Gastrocnemius medialis (tissue), 4 donors: ENCODE measurements around the gene LCE1B. TPM values are rescaled to one million over a fixed set of nuclear protein-coding genes. Genes with fewer than 3 reads are reported as not detected.

Experiments used
- ATAC-seq, 2 donors: fragments of 150-250 bp; one replicate each; pipeline ENCODE4 v1.9.1; 2016
- DNase-seq, 2 donors: peaks; one replicate each; pipeline ENCODE4 v3.0.0-alpha.2; 2019
- H3K27ac ChIP-seq, 4 donors: fragments of 200-600 bp; sonication (generic); 1 replicate in 1 of 4; 2 replicates in 3 of 4; pipeline ENCODE4 v1.5.1; 2016 to 2018; ENCODE audit warnings: mild to moderate bottlenecking in 2 of 4, moderate library complexity in 1 of 4
- H3K27me3 ChIP-seq, 3 donors: fragments of 200-600 bp; sonication (generic) in 2 of 3; 1 replicate in 1 of 3; 2 replicates in 2 of 3; pipeline versions ENCODE4 v1.5.1 to v1.6.0; 2016 to 2019; ENCODE audit warnings: mild to moderate bottlenecking in 1 of 3, moderate library complexity in 1 of 3
- H3K36me3 ChIP-seq, 2 donors: fragments of 200-600 bp; sonication (generic) in 1 of 2; one replicate each; pipeline ENCODE4 v1.5.1; 2017 to 2018
- H3K4me1 ChIP-seq, 2 donors: fragments of 200-600 bp; sonication (generic) in 1 of 2; one replicate each; pipeline ENCODE4 v1.5.1; 2016 to 2017; ENCODE audit warnings: mild to moderate bottlenecking in 2 of 2
- H3K4me3 ChIP-seq, 4 donors: fragments of 200-600 bp; sonication (generic) in 3 of 4; 1 replicate in 1 of 4; 2 replicates in 3 of 4; pipeline ENCODE4 v1.5.1; 2016 to 2019; ENCODE audit warnings: mild to moderate bottlenecking in 2 of 4
- H3K9me3 ChIP-seq, 3 donors: fragments of 200-600 bp; sonication (generic) in 2 of 3; 1 replicate in 1 of 3; 2 replicates in 2 of 3; pipeline ENCODE4 v1.5.1; 2016 to 2019
- POLR2A ChIP-seq, 2 donors: fragments of 450-650 bp; IDR thresholded peaks; one replicate each; pipeline ENCODE4 v1.6.1; 2017; ENCODE audit warnings: antibody characterized with exemption in 2 of 2, mild to moderate bottlenecking in 2 of 2, moderate library complexity in 2 of 2
- in situ Hi-C, 4 donors: fragments of 200-750 bp; cut with MboI; loops; one replicate each; pipeline versions ENCODE4 v1.15.0 to v1.8.0; 2017; ENCODE audit warnings: low sequenced_read_pairs in 4 of 4
- intact Hi-C: fragments of 100-400 bp; cut with DNase I; formaldehyde crosslinking; loops from one replicate; pipeline ENCODE4 v1.15.1; 2023; ENCODE audit warnings: low total_unique reads
- total RNA-seq, 4 donors: library from RNA; depleted of rRNA; stranded (reverse); fragments of >200 nt; gene quantifications; one replicate each; pipeline versions ENCODE4 v1.1.0 to v1.2.3, GENCODE V29; 2016
- TF ChIP-seq, protein P1 (sequence below), 5 experiments: fragments of 450-650 bp in 3 of 5; fragments of 200-600 bp in 2 of 5; sonication (generic) in 2 of 5; IDR thresholded peaks in 4 of 5; conservative IDR thresholded peaks in 1 of 5; 1 replicate in 4 of 5; 2 replicates in 1 of 5; pipeline ENCODE4 v1.5.1; 2016 to 2019; ENCODE audit warnings: antibody characterized with exemption in 5 of 5, mild to moderate bottlenecking in 3 of 5, moderate library complexity in 3 of 5

Gene LCE1B
- total RNA-seq, 4 donors from 2014 or later = not detected

- in situ Hi-C loops (no loop called here), intact Hi-C loops (no loop called here)
- Histone ChIP-seq H3K27me3 (no peaks in the 10 kb centered on the region), H3K9me3 (no peaks in the 10 kb centered on the region), H3K36me3 (no peaks in the 10 kb centered on the region), H3K27ac (no peak overlapping the region), H3K4me1 (no peaks in the 10 kb centered on the region), H3K4me3 (no peak overlapping the region)
- DNase-seq = no peak
- TF ChIP-seq, protein P1, sequence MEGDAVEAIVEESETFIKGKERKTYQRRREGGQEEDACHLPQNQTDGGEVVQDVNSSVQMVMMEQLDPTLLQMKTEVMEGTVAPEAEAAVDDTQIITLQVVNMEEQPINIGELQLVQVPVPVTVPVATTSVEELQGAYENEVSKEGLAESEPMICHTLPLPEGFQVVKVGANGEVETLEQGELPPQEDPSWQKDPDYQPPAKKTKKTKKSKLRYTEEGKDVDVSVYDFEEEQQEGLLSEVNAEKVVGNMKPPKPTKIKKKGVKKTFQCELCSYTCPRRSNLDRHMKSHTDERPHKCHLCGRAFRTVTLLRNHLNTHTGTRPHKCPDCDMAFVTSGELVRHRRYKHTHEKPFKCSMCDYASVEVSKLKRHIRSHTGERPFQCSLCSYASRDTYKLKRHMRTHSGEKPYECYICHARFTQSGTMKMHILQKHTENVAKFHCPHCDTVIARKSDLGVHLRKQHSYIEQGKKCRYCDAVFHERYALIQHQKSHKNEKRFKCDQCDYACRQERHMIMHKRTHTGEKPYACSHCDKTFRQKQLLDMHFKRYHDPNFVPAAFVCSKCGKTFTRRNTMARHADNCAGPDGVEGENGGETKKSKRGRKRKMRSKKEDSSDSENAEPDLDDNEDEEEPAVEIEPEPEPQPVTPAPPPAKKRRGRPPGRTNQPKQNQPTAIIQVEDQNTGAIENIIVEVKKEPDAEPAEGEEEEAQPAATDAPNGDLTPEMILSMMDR (IDR thresholded peaks at IDR 0.05 in 4 of 5, conservative IDR thresholded peaks at IDR 0.05 in 1 of 5) = no peak
- no peak for TF ChIP-seq POLR2A (IDR thresholded peaks at IDR 0.05)
- ATAC-seq = no peak
Observed at GRCh38 chr1:152824964-152825363, 13.2 kb downstream of the LCE1B start.

DNA sequence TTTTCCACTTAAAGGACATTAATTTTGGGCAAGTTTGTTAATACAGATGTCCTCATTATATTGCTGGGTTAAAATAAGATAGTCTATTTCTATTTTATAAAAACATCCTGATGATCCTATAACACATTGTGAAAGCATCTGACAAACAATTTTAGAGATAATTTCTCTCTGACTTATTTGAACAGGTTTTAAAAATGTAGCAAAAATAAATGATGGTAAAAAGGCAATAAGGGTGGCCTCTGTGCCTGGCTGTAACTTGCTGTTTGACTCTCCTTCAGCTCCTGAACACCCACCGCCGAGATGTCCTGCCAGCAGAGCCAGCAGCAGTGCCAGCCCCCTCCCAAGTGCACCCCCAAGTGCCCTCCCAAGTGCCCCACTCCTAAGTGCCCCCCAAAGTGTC, 15.4 kb downstream of the LCE1B start, which contains the start of gene LCE1A:
TSS of gene LCE1A (plus strand) at position 301 of the 400 bp plus-strand sequence. CDS start at position 301, 0 bp downstream.
- ATAC-seq = no peak
- Histone ChIP-seq H3K27me3 (no peaks in the 10 kb centered on the region), H3K4me1 (no peaks in the 10 kb centered on the region), H3K9me3 (no peaks in the 10 kb centered on the region), H3K27ac (no peak within 1 kb of the TSS), H3K4me3 (no peak within 1 kb of the TSS), H3K36me3 (no peaks in the 10 kb centered on the region)
- TF ChIP-seq, protein P1 (IDR thresholded peaks at IDR 0.05 in 4 of 5, conservative IDR thresholded peaks at IDR 0.05 in 1 of 5) = no peak
- TF ChIP-seq POLR2A (IDR thresholded peaks at IDR 0.05) = no peak
- intact Hi-C loops (no loop called here), in situ Hi-C loops (no loop called here)
- no peak for DNase-seq

GRCh38 chr1:152836870-152837269, 25.1 kb downstream of the LCE1B start:
- H3K36me3 ChIP-seq = no peaks in the 10 kb centered on the region
- no peak for ATAC-seq
- intact Hi-C loops (no loop called here), in situ Hi-C loops (no loop called here)
- no peaks in the 10 kb centered on the region for H3K27me3 ChIP-seq
- H3K9me3 ChIP-seq = no peaks in the 10 kb centered on the region
- DNase-seq = no peak
- no peak overlapping the region for H3K4me3 ChIP-seq
- no peak overlapping the region for H3K27ac ChIP-seq
- no peaks in the 10 kb centered on the region for H3K4me1 ChIP-seq
- TF ChIP-seq, protein P1 (IDR thresholded peaks at IDR 0.05 in 4 of 5, conservative IDR thresholded peaks at IDR 0.05 in 1 of 5) = no peak
- no peak for TF ChIP-seq POLR2A (IDR thresholded peaks at IDR 0.05)

DNA sequence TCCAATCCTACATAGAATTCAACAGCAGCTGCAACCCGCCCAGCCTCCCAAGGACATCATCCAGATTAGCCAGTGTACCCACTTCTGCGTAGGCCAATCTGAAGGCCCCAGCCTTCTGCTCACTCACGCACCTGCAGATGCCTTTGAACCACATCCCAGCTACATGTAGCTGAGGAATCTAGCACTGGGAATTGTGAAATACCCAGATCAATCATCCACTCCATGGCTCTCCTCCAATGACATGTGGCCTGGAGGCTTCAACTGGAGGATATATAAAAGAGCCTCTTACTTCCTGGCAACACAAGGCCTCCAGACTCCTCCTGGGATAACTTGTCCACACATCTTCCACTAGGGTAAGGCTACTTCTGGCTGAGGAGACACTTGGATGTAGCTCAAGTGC, 30.8 kb downstream of the LCE1B start, which contains the start of gene LCE6A:
TSS of gene LCE6A (plus strand) at position 301 of the 400 bp plus-strand sequence. CDS start 665 bp downstream, outside the sequence.
- Histone ChIP-seq H3K27me3 (no peaks in the 10 kb centered on the region), H3K36me3 (no peaks in the 10 kb centered on the region), H3K9me3 (no peaks in the 10 kb centered on the region), H3K27ac (no peak within 1 kb of the TSS), H3K4me3 (no peak within 1 kb of the TSS), H3K4me1 (no peaks in the 10 kb centered on the region)
- DNase-seq (no peak), ATAC-seq (no peak)
- TF ChIP-seq, protein P1 (IDR thresholded peaks at IDR 0.05 in 4 of 5, conservative IDR thresholded peaks at IDR 0.05 in 1 of 5) = no peak
- no peak for TF ChIP-seq POLR2A (IDR thresholded peaks at IDR 0.05)
- in situ Hi-C loops (no loop called here), intact Hi-C loops (no loop called here)

GRCh38 chr1:152855661-152856060, 43.9 kb downstream of the LCE1B start:
- Histone ChIP-seq H3K4me3 (no peak overlapping the region), H3K27me3 (no peaks in the 10 kb centered on the region), H3K27ac (no peak overlapping the region), H3K36me3 (no peaks in the 10 kb centered on the region), H3K9me3 (no peaks in the 10 kb centered on the region), H3K4me1 (no peaks in the 10 kb centered on the region)
- ATAC-seq = no peak
- DNase-seq = no peak
- intact Hi-C loops (no loop called here), in situ Hi-C loops (no loop called here)
- TF ChIP-seq, protein P1 (IDR thresholded peaks at IDR 0.05 in 4 of 5, conservative IDR thresholded peaks at IDR 0.05 in 1 of 5) = no peak
- TF ChIP-seq POLR2A (IDR thresholded peaks at IDR 0.05) = no peak
